D341Med (cell line): ENCODE data around the gene KRT82.

ENCODE experiments used
- DNase-seq: peaks from one replicate; pipeline ENCODE4 v3.0.0; 2012; ENCODE audit warnings: low spot score

KRT82 gene

DNA sequence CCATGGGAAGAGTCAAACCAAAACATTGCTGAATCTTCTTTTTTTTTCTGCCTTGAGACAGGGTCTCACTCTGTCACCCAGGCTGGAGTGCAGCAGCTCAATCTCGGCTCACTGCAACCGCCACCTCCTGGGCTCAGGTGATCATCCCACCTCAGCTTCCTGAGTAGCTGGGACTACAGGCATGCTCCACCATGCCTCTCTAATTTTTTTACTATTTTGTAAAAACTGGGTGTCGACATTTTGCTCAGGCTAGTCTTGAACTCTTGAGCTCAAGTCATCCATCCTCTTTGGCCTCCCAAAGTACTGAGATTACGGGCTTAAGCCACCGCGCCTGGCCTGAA, 29.5 kb upstream of the KRT82 start:
- no peak for DNase-seq

- no peak for DNase-seq
Measured at GRCh38 chr12:52434760-52435530, 28.8 kb upstream of the KRT82 start.

DNA sequence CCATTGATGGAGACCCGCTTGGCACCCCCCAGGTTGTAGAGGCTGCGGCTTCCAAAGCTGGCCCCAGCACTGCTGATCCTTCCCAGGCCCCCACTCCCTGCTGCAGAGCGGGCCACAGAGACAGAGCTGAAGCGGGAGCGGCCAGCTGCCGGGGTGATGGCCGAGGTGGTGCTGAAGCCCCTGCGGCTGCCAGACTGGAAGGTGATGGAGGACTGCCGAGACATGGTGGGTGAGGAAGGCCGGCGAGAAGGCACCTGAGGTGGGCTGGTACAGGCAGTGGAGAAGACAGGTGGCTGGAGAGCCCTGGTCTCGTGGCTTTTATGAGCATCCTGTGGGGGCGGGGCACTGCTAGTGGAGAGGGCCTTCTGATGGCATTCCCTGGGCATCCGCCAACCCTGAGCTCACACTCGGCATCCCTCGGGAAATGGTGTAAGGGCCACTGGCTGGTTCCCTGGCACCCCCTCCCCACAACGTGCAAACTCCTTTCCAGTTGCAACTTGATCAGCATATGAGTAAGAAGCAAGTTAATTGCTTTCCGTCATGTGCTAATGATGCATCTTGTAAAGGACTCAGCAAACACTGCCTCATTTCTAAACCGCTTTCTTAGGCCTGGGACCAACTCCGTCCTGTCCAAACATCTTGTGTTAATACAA, 28.1 kb upstream of the KRT82 start, which contains the start of gene KRT75:
TSS of gene KRT75 (minus strand) at position 291 of the 653 bp plus-strand sequence. CDS start at position 224, 67 bp downstream.
- DNase-seq = no peak

- no peak for DNase-seq
Measured at GRCh38 chr12:52433501-52434080, 27.5 kb upstream of the KRT82 start.

- DNase-seq = no peak
Measured at GRCh38 chr12:52432559-52433207, 26.5 kb upstream of the KRT82 start.

DNA sequence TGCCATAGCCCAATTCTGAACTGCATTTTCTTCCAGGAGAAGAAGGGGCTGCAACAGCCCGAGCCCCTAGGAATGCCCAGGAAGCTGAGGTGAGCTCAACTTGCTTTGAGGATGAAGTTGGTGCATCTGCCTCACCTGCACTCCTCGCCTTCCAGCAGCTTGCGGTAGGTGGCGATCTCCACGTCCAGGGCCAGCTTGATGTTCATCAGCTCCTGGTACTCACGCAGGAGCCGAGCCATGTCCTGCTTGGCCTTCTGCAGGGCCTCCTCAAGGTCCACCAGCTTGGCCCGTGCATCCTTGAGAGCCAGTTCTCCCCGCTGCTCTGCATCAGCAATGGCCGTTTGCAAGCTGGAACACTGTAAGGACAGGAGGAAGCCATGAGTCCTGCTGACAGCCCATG, 22.0 kb upstream of the KRT82 start:
- no peak for DNase-seq

GRCh38 chr12:52427083-52427482, 20.9 kb upstream of the KRT82 start:
- DNase-seq = no peak

GRCh38 chr12:52426034-52426433, 19.9 kb upstream of the KRT82 start:
- DNase-seq = no peak

- DNase-seq = no peak
Measured at GRCh38 chr12:52425466-52425865, 19.3 kb upstream of the KRT82 start.

- DNase-seq = no peak
Measured at GRCh38 chr12:52423661-52424500, 17.7 kb upstream of the KRT82 start.

- no peak for DNase-seq
Measured at GRCh38 chr12:52423035-52423434, 16.9 kb upstream of the KRT82 start.

DNA sequence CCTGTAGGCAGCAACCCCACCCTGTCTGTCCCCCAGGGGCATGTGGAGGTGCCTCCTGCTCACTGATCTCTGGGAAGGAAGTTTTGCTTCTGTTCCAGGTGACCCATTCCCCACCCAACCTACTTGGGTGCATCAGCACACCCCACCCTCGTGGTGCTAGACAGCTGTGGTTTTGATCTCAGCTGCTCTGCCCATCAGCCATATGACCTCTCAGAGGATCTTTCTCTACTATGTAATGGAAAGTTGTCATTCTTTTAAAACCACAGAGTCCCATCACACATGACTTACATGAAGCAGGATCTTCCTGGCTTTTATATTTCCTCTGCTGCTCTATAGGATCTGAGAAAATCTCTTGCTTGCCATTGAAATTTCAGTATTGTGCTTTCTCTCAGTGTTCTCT, 13.5 kb upstream of the KRT82 start:
- no peak for DNase-seq

DNA sequence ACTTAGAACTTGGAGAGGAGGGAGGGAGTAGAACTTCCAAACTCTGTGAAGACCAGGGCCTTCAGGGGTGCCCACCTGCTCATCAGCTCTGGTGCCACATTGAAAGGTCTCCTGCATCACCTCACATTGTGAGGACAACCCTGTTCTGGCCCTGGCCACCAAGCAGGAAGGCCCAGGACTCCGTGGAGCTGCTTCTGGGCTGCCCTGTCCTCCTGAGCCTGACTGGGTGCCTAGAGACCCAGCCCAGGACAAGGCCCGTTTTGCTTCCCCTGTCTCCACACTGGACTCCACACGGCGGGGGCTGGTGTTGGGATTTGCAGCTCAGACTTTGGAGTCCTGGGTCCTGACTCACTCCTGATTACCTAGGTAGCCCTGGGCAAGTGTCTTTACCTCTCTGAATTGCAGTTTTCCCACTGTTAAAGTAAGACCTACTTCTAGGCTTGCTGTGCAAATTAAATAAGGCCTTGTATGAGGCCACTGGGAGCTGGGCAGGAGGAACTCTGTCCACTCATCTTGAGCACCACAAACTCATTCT, 12.5 kb upstream of the KRT82 start:
- no peak for DNase-seq

- no peak for DNase-seq
Measured at GRCh38 chr12:52417740-52418139, 11.6 kb upstream of the KRT82 start.

- no peak for DNase-seq
Measured at GRCh38 chr12:52416795-52417194, 10.7 kb upstream of the KRT82 start.

DNA sequence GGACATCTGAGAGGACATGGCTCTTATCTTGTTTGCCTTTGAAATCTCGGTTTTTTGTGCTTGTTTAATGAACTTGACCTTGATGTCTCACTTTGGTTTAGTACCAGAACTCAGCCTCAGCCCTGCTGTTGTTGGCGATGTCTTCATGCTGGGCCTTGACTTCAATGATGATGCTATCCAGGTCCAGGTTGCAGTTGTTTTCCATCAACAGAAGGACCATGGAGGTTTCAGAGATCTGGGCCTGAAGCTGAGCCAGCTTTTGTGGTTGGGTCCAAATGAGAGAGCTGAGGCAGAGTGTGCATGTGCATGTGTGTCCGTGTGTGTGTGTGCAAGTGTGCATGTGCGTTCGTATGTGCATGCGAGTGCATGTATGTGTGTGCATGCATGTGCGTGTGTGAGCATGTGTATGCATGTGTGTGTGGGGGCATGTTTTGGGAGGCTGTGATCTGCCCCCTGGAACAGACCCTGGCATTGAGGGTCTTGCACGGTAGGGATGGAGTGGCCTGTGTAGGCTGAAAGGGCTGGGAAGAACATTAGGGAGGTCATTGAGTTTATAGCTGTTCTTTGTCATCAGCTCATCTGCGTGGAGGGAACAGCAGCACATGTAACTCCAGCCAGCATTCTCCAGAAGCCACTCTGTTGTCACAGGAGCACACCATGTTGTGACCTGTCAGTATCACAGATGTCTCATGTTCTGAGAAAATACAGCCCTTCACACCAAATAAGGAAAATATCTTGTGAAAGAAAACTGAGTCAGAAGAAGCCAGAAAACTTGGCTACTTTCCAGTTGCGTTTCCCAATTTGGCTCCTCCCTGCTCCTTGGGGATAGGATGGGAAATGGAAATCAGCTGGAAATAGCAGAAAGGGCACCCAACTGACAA, 10.0 kb upstream of the KRT82 start:
- DNase-seq = no peak

GRCh38 chr12:52414936-52415335, 8.8 kb upstream of the KRT82 start:
- no peak for DNase-seq

- DNase-seq = no peak
Measured at GRCh38 chr12:52413782-52414345, 7.7 kb upstream of the KRT82 start.

DNA sequence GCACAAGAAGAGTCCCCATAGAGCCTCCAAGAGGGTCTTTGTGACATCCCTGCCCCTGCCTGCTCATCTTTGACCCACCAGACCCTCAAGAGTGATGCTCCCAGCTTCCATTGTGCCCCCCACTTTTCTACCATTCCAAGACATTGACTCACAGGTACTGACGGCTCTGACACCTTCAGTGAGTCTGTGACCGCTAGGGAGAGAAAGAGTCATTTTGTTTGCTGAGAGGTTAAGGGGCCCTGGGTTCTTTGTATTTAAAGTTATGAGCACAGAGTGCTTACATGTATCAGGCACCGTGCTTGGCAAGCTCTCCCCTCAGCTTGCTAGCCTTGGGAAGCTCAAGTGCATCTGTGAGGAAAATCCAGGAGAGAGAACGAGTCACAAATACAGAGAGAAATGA, 7.1 kb upstream of the KRT82 start:
- no peak for DNase-seq

GRCh38 chr12:52411815-52412214, 5.7 kb upstream of the KRT82 start:
- no peak for DNase-seq
